ENCODE data around the gene NAPA.

DNA sequence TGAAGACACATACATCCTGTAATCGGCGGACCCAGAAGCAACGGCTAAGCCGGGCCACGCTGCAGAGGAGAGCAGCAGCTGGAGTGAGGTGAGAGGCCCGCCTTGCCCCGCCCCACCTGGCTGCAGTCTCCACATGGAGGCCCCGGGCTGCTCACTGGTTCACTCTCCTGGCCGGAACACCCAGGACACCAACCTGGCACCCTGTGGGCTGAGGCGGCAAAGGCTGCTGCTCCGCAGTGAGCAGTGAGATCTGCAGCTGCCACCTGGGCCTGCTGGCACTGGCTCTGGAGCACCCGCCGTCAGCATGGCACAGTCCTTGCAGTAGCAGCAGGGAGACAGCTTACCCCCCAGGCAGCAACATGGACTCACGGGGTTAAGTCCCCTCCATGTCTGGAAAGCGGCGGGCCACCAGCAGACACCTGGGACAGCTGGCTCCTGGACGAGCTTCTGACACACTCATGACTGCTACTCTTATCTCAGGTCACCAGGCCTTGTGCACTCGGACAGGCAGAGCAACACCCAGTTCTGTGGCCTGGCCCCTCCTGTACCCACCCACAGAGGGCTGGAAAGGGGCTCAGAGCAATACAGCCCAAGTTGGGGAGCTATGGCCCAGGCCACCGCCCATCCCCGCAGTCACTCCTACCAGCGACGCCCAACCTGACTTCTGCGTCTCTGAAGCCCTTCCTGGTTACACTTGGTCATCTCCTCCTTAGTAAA lies 17.7 kb downstream of the NAPA start:
- TF ChIP-seq, protein P1, sequence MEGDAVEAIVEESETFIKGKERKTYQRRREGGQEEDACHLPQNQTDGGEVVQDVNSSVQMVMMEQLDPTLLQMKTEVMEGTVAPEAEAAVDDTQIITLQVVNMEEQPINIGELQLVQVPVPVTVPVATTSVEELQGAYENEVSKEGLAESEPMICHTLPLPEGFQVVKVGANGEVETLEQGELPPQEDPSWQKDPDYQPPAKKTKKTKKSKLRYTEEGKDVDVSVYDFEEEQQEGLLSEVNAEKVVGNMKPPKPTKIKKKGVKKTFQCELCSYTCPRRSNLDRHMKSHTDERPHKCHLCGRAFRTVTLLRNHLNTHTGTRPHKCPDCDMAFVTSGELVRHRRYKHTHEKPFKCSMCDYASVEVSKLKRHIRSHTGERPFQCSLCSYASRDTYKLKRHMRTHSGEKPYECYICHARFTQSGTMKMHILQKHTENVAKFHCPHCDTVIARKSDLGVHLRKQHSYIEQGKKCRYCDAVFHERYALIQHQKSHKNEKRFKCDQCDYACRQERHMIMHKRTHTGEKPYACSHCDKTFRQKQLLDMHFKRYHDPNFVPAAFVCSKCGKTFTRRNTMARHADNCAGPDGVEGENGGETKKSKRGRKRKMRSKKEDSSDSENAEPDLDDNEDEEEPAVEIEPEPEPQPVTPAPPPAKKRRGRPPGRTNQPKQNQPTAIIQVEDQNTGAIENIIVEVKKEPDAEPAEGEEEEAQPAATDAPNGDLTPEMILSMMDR (IDR thresholded peaks at IDR 0.05; ENCODE audit: low read depth, low read length, poor library complexity, severe bottlenecking) = no peak
- no peak for TF ChIP-seq EZH2phosphoT487 (IDR thresholded peaks at IDR 0.05; ENCODE audit: borderline replicate concordance, low read length)

All from DOHH2 (cell line).